HG02571 (cell line): ENCODE measurements around the gene CFAP73.

ENCODE experiments used
- ATAC-seq: cut with Tn5 transposase; IDR thresholded peaks from one replicate; pipeline ENCODE4 v1.9.1; 2021; ENCODE audit warnings: mild to moderate bottlenecking, moderate library complexity; ENCODE audit not compliant: unreplicated experiment

The CFAP73 gene

DNA sequence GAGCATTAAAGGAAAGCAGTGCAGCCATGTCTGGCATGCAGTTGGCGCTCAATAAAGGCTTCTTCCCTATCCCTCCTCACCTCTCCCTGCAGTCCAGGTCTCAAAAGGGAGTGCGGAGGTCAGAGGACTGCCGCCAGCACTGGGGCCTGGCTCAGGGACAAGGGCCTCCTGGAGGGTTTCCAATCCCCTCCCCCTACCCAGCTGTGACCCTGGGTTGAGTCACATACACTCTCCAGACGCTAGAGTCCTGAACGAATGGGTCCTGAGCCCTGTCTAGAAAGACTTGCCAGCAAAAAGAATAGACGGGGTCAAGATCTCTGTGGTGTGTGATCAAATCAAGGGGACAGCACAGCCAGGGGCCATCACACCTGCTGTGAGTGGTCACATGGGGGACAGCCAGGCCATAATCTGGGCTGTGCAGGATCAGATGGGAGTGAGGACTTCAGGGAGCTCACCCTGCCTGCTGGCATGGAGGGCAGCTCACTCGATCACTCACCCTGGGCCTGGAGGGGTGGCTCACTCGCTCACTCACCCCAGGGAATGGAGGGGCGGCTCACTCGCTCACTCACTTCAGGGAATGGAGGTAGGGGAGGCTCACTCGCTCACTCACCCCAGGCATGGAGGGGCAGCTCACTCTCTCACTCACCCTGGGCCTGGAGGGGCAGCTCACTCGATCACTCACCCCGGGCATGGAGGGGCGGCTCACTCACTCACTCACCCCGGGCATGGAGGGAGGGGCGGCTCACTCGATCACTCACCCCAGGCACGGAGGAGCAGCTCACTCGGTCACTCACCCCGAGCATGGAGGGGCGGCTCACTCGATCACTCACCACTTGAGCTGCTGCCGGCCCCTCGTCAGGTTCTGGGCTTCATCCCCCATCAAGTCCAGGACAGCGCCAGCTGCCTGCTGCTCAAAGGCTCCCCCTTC, 12.8 kb downstream of the CFAP73 start:
- ATAC-seq: no peak

DNA sequence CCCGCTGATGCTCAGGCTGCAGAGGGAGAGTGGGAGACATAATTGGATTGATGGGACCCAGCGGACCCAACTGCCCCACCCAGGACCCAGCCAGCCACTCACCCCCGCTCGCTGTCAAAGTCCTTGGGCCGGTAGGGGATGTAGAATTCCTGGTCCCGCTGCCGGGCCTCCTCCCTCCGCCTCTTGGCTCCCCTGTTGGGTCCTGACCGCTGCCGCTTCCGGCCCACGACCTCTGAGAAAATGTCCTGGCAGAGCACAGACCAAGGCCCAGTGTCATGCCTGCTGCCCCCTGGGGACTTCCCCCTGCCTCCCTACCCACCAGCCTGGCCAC, 13.5 kb downstream of the CFAP73 start:
- no peak for ATAC-seq

GRCh38 chr12:113164014-113164413, 14.5 kb downstream of the CFAP73 start:
- ATAC-seq: no peak

GRCh38 chr12:113165521-113166450, 16.3 kb downstream of the CFAP73 start:
- ATAC-seq: no peak

DNA sequence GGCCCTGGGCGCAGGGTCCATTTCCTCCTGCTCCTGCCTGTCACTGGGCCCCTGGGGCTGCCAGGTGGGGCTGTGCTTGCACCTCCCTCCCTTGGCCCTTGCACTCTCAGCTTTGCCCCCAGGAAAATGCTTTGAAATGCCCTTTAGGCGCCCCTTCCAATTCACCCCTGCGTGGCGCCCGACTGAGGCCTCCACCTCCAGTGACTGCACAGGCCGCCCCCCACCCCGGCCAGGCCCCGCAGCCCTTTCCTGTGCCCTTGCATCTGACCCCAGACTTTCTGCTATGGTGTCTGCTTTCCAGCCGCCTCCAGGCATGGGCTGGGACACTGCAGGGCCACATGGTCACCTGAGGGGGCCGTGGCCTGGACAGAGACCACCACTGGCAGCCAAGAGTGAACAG, 18.3 kb downstream of the CFAP73 start:
- ATAC-seq: no peak

GRCh38 chr12:113169697-113170096, 20.2 kb downstream of the CFAP73 start:
- no peak for ATAC-seq

GRCh38 chr12:113170457-113170856, 20.9 kb downstream of the CFAP73 start:
- no peak for ATAC-seq

GRCh38 chr12:113170926-113171325, 21.4 kb downstream of the CFAP73 start:
- no peak for ATAC-seq

GRCh38 chr12:113171543-113171942, 22.0 kb downstream of the CFAP73 start:
- no peak for ATAC-seq

DNA sequence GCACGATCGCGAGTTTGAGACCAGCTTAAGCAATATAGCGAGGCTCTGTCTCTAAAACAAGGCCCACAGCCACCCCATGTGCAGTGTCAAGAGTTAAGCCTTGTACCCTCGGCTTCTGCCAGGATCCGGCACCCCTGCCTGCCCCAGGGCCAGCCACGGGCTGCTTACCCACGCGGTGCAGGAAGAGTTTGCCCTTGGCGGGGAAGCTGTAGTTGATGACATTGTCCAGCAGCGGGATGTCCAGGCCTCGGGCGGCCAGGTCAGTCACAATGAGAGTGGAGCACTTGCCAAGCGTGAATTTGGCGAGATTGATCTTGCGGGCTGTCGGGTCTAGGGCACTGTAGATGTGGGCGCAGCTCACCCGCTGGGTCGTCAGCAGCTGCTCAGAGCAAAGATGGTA, 22.7 kb downstream of the CFAP73 start:
- no peak for ATAC-seq

- ATAC-seq: no peak
Observed at GRCh38 chr12:113173081-113173698, 23.7 kb downstream of the CFAP73 start.

- no peak for ATAC-seq
Observed at GRCh38 chr12:113174461-113175384, 25.2 kb downstream of the CFAP73 start.

- no peak for ATAC-seq
Observed at GRCh38 chr12:113179023-113179422, 29.5 kb downstream of the CFAP73 start.

DNA sequence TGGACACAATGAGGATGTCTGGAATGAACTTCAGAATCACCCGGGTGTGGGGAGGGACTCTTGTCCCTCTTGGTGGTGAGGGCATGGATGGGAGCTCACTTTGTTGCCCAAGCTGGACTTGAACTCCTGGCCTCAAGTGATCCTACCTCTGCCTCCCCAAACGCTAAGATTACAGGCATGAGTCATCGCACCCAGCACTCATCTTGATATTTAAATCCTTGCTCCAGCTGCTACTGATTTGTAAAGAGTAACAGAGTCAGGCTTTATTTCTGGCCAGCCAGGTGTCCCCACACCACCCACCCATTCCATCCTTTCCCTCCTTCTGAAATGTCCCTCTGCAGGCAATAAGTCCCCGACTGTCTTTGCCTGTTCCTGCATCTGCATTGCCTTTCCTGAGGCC, 30.8 kb downstream of the CFAP73 start:
- no peak for ATAC-seq

- ATAC-seq: no peak
Observed at GRCh38 chr12:113181975-113182374, 32.5 kb downstream of the CFAP73 start.

DNA sequence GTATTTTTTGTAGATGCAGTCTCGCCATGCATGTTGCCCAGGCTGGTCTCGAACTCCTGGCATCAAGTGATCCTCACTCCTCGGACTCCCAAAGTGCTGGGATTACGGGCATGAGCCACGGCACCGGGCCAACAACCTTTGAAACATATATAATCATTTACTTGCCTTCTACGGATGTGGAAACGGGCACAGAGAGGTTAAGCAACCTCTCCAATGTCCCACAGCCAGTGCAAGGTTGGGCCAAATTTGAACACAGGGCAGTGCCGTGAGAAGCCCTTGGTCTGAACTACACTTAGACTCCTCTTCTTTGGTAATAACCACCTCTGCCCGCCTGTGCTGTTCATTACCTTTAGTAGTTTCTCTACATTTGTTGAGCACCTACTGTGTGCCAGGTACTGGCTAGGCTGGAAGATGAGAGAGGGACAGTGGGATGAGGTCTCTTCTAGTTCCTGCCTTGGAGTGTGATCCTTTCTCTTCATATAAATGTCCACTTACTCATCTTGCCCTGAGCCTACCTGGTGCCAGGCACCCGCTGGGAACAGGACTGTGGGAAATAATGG, 33.6 kb downstream of the CFAP73 start:
- ATAC-seq: no peak

- peak; percentile 48 for ATAC-seq
Observed at GRCh38 chr12:113184098-113184899, 34.8 kb downstream of the CFAP73 start.

GRCh38 chr12:113184900-113185179, 35.3 kb downstream of the CFAP73 start:
- peak; percentile 80 for ATAC-seq
